GM12878 (cell line): ENCODE measurements around the gene GAD2. TPM values are rescaled to one million over a fixed set of nuclear protein-coding genes. Genes with fewer than 3 reads are reported as not detected.

Source experiments
- ATAC-seq: fragments of 200-7000 bp; cut with Tn5 transposase; 3 replicates; pipeline ENCODE4 v1.9.1; 2020; ENCODE audit warnings: mild to moderate bottlenecking, moderate library complexity
- BruUV-seq: library from RNA; stranded (reverse); fragments of 400-500 nt; replicated peaks from 2 replicates; lab custom pipeline; 2021; lab: Mats Ljungman, UMichigan
- CTCF ChIA-PET: fragments of 300-600 bp; sonication (Branson Sonifier 250); formaldehyde crosslinking; extraction: SDS; loops from one replicate; lab custom pipeline; 2021; ENCODE audit warnings: inconsistent platforms; lab: Yijun Ruan, JAX
- POLR2A ChIA-PET: fragments of 350-600 bp; formaldehyde crosslinking; extraction: SDS; loops from one replicate; lab custom pipeline; 2021; ENCODE audit warnings: inconsistent platforms; lab: Charles Lee
- RAD21 ChIA-PET: fragments of 300-600 bp; sonication (Branson Sonifier 250); formaldehyde crosslinking; loops from one replicate; lab custom pipeline; 2023; ENCODE audit warnings: antibody characterized with exemption; ENCODE audit not compliant: unreplicated experiment; lab: Charles Lee
- SMC1A ChIA-PET: fragments of 300-600 bp; sonication (Branson Sonifier 250); formaldehyde crosslinking; loops from one replicate; lab custom pipeline; 2023; ENCODE audit not compliant: unreplicated experiment, uncharacterized antibody; lab: Charles Lee
- DNase-seq: peaks from one replicate; pipeline ENCODE4 v3.0.0-alpha.2; 2011; ENCODE audit warnings: low read depth, low spot score
- FAIRE-seq: peaks from 3 replicates; lab custom pipeline; 2011; peaks lifted over from hg19 to GRCh38; lab: Jason Lieb, UNC
- H2AFZ ChIP-seq: 2 replicates; pipeline ENCODE4 v1.6.0; 2011; ENCODE audit warnings: low read depth, low read length, control low read depth; ENCODE audit not compliant: control insufficient read depth
- H3K27ac ChIP-seq: 2 replicates; pipeline ENCODE4 v1.5.1; 2011; ENCODE audit warnings: control low read depth; ENCODE audit not compliant: control insufficient read depth, insufficient read depth
- H3K27me3 ChIP-seq, 2 experiments: replicated peaks in 1 of 2; 2 replicates each; pipeline versions ENCODE4 v1.6.0 to v1.6.1; 2011; ENCODE audit warnings: low read length in 1 of 2; ENCODE audit not compliant: control insufficient read depth in 2 of 2, insufficient read depth in 2 of 2
- H3K36me3 ChIP-seq, 2 experiments: 2 replicates each; pipeline ENCODE4 v1.5.1; 2011; ENCODE audit warnings: low read length in 1 of 2; ENCODE audit not compliant: control insufficient read depth in 2 of 2, insufficient read depth in 2 of 2
- H3K4me1 ChIP-seq: 2 replicates; pipeline ENCODE4 v1.6.1; 2011; ENCODE audit warnings: mild to moderate bottlenecking, low read length, moderate library complexity, mixed read lengths; ENCODE audit not compliant: control insufficient read depth, insufficient read depth
- H3K4me2 ChIP-seq: 2 replicates; pipeline ENCODE4 v1.6.0; 2011; ENCODE audit warnings: control low read depth; ENCODE audit not compliant: control insufficient read depth, insufficient read depth
- H3K4me3 ChIP-seq: fragments of 200-600 bp; sonication (generic); 2 replicates; pipeline ENCODE4 v1.5.1; 2016
- H3K79me2 ChIP-seq: 2 replicates; pipeline ENCODE4 v1.6.0; 2011; ENCODE audit warnings: low read length; ENCODE audit not compliant: control insufficient read depth, insufficient read depth
- H3K9ac ChIP-seq: 2 replicates; pipeline ENCODE4 v1.8.0; 2011; ENCODE audit warnings: low read length, control low read depth, mixed read lengths; ENCODE audit not compliant: control insufficient read depth, insufficient read depth
- H3K9me3 ChIP-seq: replicated peaks from 3 replicates; pipeline ENCODE4 v1.5.1; 2011; ENCODE audit warnings: mild to moderate bottlenecking, low read length; ENCODE audit not compliant: control insufficient read depth, insufficient read depth
- H4K20me1 ChIP-seq: 2 replicates; pipeline ENCODE4 v1.6.0; 2011; ENCODE audit not compliant: control insufficient read depth, insufficient read depth
- IKZF2 ChIP-seq, 2 experiments: fragments of 450-650 bp; IDR thresholded peaks; 2 replicates each; pipeline ENCODE4 v1.6.1; 2017; ENCODE audit warnings: mild to moderate bottlenecking in 2 of 2, moderate library complexity in 2 of 2
- IRF4 ChIP-seq: IDR thresholded peaks from 2 replicates; pipeline ENCODE4 v1.6.1; 2011; ENCODE audit warnings: low read depth, low read length
- ZNF622 ChIP-seq: fragments of 450-650 bp; IDR thresholded peaks from 2 replicates; pipeline ENCODE4 v1.6.1; 2017; ENCODE audit warnings: mild to moderate bottlenecking, inconsistent platforms
- WGBS: methylation state at CpG from one replicate; pipeline ENCODE4 v1.1.6; 2016; ENCODE audit warnings: low lambda C conversion rate; ENCODE audit not compliant: insufficient replicate concordance, insufficient coverage; ENCODE audit errors: missing lambda C conversion rate; 5-methylcytosine and 5-hydroxymethylcytosine counted together
- in situ Hi-C: fragments of 300-500 bp; cut with MboI; formaldehyde crosslinking; loops from 9 replicates; pipeline ENCODE4 v1.14.3; 2018; ENCODE audit warnings: mixed read lengths
- intact Hi-C: fragments of 100-400 bp; cut with micrococcal nuclease; formaldehyde crosslinking; loops from one replicate; pipeline ENCODE4 v1.14.2; 2022; ENCODE audit not compliant: unreplicated experiment
- polyA plus RNA-seq, 11 experiments: library from polyadenylated mRNA; depleted of rRNA in 4 of 11; unstranded in 6 of 11; stranded (reverse) in 5 of 11; fragments of >200 nt; fragmentation: Nextera tagmentation in 4 of 11; fragmentation: Illumina TruSeq in 1 of 11; extraction: Ambion mirVana in 4 of 11; extraction: Trizol in 1 of 11; gene quantifications; 1 replicate in 1 of 11; 2 replicates in 10 of 11; pipeline versions ENCODE4 v1.2.1 to v1.2.3, GENCODE V29; 2011 to 2016; ENCODE audit warnings: inconsistent platforms in 2 of 11, missing spikeins in 2 of 11, low read depth in 1 of 11
- total RNA-seq, 4 experiments: library from RNA; depleted of rRNA in 3 of 4; stranded (reverse); fragments of >200 nt in 3 of 4; fragmentation: Illumina TruSeq in 1 of 4; extraction: Trizol in 1 of 4; gene quantifications; 2 replicates each; pipeline versions ENCODE4 v1.2.1 to v1.2.3, GENCODE V29; 2013 to 2021
- TF ChIP-seq, protein P1 (sequence below): IDR thresholded peaks from 2 replicates; pipeline ENCODE4 v1.6.1; 2011; ENCODE audit warnings: low read depth, low read length, improper control_type of control experiment, borderline replicate concordance
- TF ChIP-seq, protein P2 (sequence below): IDR thresholded peaks from 2 replicates; pipeline ENCODE4 v1.6.1; 2012; ENCODE audit warnings: low read depth, low read length, improper control_type of control experiment

GAD2 gene
- total and polyA plus RNA-seq, 10 of the 15 experiments (the other 5 are each of a cell fraction or from before 2014, with no cell fraction given): not detected

DNA sequence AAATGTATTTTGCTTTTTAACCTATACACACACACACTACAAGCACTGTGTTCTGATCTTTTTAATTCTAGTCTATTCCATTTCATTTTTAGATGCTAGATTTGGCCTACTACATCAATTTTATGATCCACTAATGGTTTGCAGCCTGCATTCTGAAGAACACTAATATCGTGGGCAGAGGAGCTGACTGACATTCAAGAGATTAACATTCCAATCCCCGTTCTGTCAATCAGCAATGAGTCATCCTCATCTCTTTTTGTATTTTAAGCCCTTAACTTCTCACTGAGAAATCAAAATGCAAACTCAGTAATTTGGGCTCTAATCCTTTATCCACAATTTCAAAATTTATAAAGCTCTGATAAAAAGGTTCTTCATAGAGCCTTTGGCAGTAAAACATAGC lies 47.1 kb upstream of the GAD2 start:
- ChIA-PET CTCF (interaction anchor here (1.0 kb wide), 2 partner anchors 12 to 294 kb away, joined by 3 read pairs; no protein-coding TSS in a partner anchor), RAD21 (no interaction called here), SMC1A (no interaction called here), POLR2A (no interaction called here)
- no peaks in the 10 kb centered on the region for H4K20me1 ChIP-seq
- in situ Hi-C loops: no loop called here
- BruUV-seq: no TSS peak
- no peak overlapping the region for H3K4me2 ChIP-seq
- H3K9ac ChIP-seq: no peak overlapping the region
- no peaks in the 10 kb centered on the region for H3K4me1 ChIP-seq
- H3K27me3 ChIP-seq: no peaks in the 10 kb centered on the region; a peak in 2 of 4 replicates
- H3K36me3 ChIP-seq: no peaks in the 10 kb centered on the region
- no peaks in the 10 kb centered on the region for H3K79me2 ChIP-seq
- FAIRE-seq (no peak), ATAC-seq (no peak), DNase-seq (no peak)
- H3K27ac ChIP-seq: no peak overlapping the region
- 18% methylated on average over 2 of the region's 2 CpGs for whole genome bisulfite sequencing
- H2AFZ ChIP-seq: no peak overlapping the region
- TF ChIP-seq, protein P1, sequence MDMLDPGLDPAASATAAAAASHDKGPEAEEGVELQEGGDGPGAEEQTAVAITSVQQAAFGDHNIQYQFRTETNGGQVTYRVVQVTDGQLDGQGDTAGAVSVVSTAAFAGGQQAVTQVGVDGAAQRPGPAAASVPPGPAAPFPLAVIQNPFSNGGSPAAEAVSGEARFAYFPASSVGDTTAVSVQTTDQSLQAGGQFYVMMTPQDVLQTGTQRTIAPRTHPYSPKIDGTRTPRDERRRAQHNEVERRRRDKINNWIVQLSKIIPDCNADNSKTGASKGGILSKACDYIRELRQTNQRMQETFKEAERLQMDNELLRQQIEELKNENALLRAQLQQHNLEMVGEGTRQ: no peak
- TF ChIP-seq ZNF622: no peak
- intact Hi-C loops: no loop called here
- no peak overlapping the region for H3K4me3 ChIP-seq
- H3K9me3 ChIP-seq: no peaks in the 10 kb centered on the region

DNA sequence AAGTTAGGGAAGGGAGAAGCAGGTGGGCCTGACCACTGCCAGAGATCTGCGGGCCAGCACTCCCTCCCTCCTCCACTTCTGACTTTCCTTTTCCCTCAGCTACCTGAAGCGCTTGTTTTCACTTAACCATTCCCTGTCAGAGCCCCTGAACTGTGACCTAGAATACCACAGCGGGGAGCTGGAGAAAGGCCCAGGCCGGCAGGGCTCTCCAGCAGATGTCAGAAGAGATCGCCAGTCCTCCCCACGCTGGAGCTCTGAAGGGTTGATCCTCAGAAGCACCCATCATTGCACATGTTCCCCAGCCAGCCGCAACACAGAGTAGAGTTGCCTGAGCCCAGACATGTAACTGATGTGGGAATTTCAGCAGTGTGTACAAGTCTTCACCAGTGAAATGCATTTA lies 44.4 kb upstream of the GAD2 start:
- Histone ChIP-seq H3K27ac (no peak overlapping the region), H3K27me3 (no peaks in the 10 kb centered on the region; a peak in 1 of 4 replicates), H3K36me3 (no peaks in the 10 kb centered on the region), H3K9ac (no peak overlapping the region), H4K20me1 (no peaks in the 10 kb centered on the region), H3K4me3 (no peak overlapping the region), H3K4me1 (no peaks in the 10 kb centered on the region), H3K9me3 (no peaks in the 10 kb centered on the region), H3K4me2 (no peak overlapping the region), H2AFZ (no peak overlapping the region), H3K79me2 (no peaks in the 10 kb centered on the region)
- no peak for FAIRE-seq
- intact Hi-C loops (no loop called here), in situ Hi-C loops (no loop called here)
- no peak for DNase-seq
- CTCF ChIA-PET: no interaction called here
- RAD21 ChIA-PET: no interaction called here
- POLR2A ChIA-PET: no interaction called here
- SMC1A ChIA-PET: no interaction called here
- no peak for TF ChIP-seq IRF4
- TF ChIP-seq, protein P2, sequence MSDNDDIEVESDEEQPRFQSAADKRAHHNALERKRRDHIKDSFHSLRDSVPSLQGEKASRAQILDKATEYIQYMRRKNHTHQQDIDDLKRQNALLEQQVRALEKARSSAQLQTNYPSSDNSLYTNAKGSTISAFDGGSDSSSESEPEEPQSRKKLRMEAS: no peak
- no peak for TF ChIP-seq IKZF2 (IDR thresholded peaks at IDR 0.05)
- no TSS peak for BruUV-seq
- no peak for ATAC-seq
- WGBS: 29% methylated on average over 7 of the region's 7 CpGs
